ENCODE data around the gene GPC5. TPM values are rescaled to one million over a fixed set of nuclear protein-coding genes. Genes with fewer than 3 reads are reported as not detected.
A peak's percentile ranks its signal among the peaks of the same experiment; 100 is the strongest.

GPC5 gene
- polyA plus RNA-seq, 2 of the 4 experiments (the other 2 are of a cell fraction): not detected

DNA sequence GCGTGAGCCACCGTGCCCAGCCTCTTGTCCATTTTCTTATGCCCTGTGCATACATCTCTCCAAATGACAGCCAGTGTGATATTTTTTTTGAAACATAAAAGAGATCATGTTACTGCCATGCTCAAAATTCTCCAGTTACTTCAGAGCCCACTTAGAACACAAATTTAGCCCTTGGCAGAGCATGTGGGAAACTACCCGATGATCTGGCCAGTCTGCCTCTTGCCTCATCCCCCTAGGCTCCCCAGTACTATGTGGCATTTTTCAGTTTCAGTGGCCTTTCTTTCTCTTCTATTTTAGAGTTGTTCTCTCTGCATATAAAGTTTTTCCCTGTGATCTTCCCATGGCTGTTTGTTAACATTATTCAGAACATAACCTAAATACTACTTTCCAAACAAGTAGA is 323.0 kb downstream of the GPC5 start:
- WGBS (ENCODE audit: missing lambda C conversion rate): 9% methylated on average over 3 of the region's 3 CpGs
- no peak for FAIRE-seq
- CTCF ChIA-PET: no interaction called here

DNA sequence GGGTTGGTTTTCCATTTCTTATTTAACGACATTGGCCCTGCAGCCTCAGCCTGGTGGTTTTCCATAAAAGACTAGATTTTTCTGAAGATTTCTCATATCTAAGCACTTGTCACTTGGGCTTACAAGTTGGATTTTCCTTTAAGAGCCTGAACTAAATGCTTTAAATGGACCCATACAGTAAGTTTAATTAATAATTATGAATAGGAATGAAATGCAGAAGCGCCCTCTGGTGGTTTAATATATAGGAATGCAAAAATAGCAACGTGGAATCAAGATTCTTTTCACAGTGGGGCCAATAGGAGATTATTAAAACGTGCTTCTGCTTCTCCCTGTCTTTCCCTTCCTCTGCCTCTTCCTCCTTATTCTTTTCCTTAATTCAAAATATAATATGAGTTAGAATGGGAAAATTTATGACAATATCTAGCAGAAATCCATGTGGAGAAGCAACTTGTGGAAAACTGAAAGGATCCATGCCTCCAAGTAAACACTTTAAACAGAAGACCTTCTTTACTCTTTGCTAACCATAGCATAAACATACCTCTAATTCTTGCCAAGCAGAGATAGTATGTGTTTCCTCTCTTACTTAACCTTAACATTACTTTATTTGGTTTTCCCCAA is 324.0 kb downstream of the GPC5 start:
- Histone ChIP-seq H3K4me3 (no peak overlapping the region), H3K9me3 (no peaks in the 10 kb centered on the region), H3K4me2 (no peak overlapping the region), H3K27ac (no peak overlapping the region), H3K4me1 (no peaks in the 10 kb centered on the region)
- no peak for FAIRE-seq
- ChIA-PET POLR2A (no interaction called here), CTCF (interaction anchor here (0.7 to 1.8 kb wide), 2 partner anchors 29 to 341 kb away, joined by 3 to 5 read pairs; no protein-coding TSS in a partner anchor)
- no peak for ATAC-seq
- TF ChIP-seq JUN (IDR thresholded peaks at IDR 0.05): no peak
- TF ChIP-seq ZNF302 (CRISPR knock-in tag; IDR thresholded peaks at IDR 0.05): no peak
- TF ChIP-seq, protein P1, sequence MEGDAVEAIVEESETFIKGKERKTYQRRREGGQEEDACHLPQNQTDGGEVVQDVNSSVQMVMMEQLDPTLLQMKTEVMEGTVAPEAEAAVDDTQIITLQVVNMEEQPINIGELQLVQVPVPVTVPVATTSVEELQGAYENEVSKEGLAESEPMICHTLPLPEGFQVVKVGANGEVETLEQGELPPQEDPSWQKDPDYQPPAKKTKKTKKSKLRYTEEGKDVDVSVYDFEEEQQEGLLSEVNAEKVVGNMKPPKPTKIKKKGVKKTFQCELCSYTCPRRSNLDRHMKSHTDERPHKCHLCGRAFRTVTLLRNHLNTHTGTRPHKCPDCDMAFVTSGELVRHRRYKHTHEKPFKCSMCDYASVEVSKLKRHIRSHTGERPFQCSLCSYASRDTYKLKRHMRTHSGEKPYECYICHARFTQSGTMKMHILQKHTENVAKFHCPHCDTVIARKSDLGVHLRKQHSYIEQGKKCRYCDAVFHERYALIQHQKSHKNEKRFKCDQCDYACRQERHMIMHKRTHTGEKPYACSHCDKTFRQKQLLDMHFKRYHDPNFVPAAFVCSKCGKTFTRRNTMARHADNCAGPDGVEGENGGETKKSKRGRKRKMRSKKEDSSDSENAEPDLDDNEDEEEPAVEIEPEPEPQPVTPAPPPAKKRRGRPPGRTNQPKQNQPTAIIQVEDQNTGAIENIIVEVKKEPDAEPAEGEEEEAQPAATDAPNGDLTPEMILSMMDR (IDR thresholded peaks at IDR 0.05): peak; percentile 46
- no peak for TF ChIP-seq ZSCAN20 (CRISPR knock-in tag; IDR thresholded peaks at IDR 0.05)
- TF ChIP-seq RAD21 (conservative IDR thresholded peaks at IDR 0.05 in 1 of 2, IDR thresholded peaks at IDR 0.05 in 1 of 2): peak; percentile 30 to 32; a peak in 2 of 5 replicates
- peak; percentile 34; the same call in 2 of the 3 replicates for TF ChIP-seq SMC3 (IDR thresholded peaks at IDR 0.05)
- peak in 1 of 2 experiments; percentile 1 for DNase-seq (ENCODE audit: low read depth in 1 of 2, low spot score in 1 of 2)
- WGBS (ENCODE audit: missing lambda C conversion rate): 4% methylated on average over 4 of the region's 4 CpGs

More for the DNA sequence above, 323.0 kb downstream of the GPC5 start:
- Histone ChIP-seq H3K4me2 (no peak overlapping the region), H3K27ac (no peak overlapping the region), H3K4me1 (no peaks in the 10 kb centered on the region), H3K9me3 (no peaks in the 10 kb centered on the region), H3K4me3 (no peak overlapping the region)
- TF ChIP-seq CEBPB (IDR thresholded peaks at IDR 0.05) (no peak), RNF2 (IDR thresholded peaks at IDR 0.05; ENCODE audit: borderline replicate concordance, low read depth) (no peak), JUN (IDR thresholded peaks at IDR 0.05) (no peak), ZFP36 (IDR thresholded peaks at IDR 0.05; ENCODE audit: borderline replicate concordance, partially characterized antibody) (no peak), HOXB5 (CRISPR knock-in tag; IDR thresholded peaks at IDR 0.05) (no peak), SREBF2 (IDR thresholded peaks at IDR 0.05) (no peak), KDM5A (IDR thresholded peaks at IDR 0.05) (no peak), KDM1A (IDR thresholded peaks at IDR 0.05; ENCODE audit: low read depth) (no peak), HOXB13 (CRISPR knock-in tag; IDR thresholded peaks at IDR 0.05; ENCODE audit: low read depth) (no peak), ESRRA (IDR thresholded peaks at IDR 0.05; ENCODE audit: borderline replicate concordance, low read length) (no peak), ZC3H11A (IDR thresholded peaks at IDR 0.05) (no peak)
- TF ChIP-seq, protein P2, sequence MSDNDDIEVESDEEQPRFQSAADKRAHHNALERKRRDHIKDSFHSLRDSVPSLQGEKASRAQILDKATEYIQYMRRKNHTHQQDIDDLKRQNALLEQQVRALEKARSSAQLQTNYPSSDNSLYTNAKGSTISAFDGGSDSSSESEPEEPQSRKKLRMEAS (IDR thresholded peaks at IDR 0.05): no peak
- POLR2A ChIA-PET: no interaction called here
- DNase-seq (ENCODE audit: low read depth in 1 of 2, low spot score in 1 of 2) (no peak), ATAC-seq (no peak)

DNA sequence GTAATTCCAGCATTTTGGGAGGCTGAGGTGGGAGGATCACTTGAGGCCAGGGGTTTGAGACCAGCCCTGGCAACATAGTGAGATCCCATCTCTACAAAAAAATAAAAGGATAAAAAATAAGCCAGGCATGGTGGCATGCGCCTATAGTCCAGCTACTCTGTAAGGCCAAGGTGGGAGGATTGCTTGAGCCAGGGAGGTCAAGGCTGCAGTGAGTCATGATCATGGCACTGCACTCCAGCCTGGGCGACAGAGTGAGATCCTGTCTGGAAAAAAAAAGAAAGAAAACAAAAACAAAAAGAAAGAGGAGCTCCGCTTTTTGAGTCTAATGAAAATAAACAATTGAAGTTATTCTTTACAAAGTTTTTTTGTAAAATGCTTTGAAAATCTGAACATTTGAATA is 326.2 kb downstream of the GPC5 start:
- Histone ChIP-seq H3K27ac (no peak overlapping the region), H3K4me3 (no peak overlapping the region), H3K9me3 (no peaks in the 10 kb centered on the region), H3K4me2 (no peak overlapping the region), H3K4me1 (no peaks in the 10 kb centered on the region)
- WGBS (ENCODE audit: missing lambda C conversion rate): 42% methylated on average over 3 of the region's 3 CpGs
- FAIRE-seq: no peak
- CTCF ChIA-PET: no interaction called here
- TF ChIP-seq HOXB5 (CRISPR knock-in tag; IDR thresholded peaks at IDR 0.05): no peak
- TF ChIP-seq ZC3H11A (IDR thresholded peaks at IDR 0.05): no peak
- no peak for TF ChIP-seq JUNB (IDR thresholded peaks at IDR 0.05)
- TF ChIP-seq CHD2 (IDR thresholded peaks at IDR 0.05; ENCODE audit: low read length, partially characterized antibody): no peak
- no peak for TF ChIP-seq HOXA7 (CRISPR knock-in tag; IDR thresholded peaks at IDR 0.05)
- no peak for TF ChIP-seq EHMT2 (IDR thresholded peaks at IDR 0.05; ENCODE audit: low read depth)
- no peak for TF ChIP-seq NFE2L2 (conservative IDR thresholded peaks at IDR 0.05; ENCODE audit: low read length)
- no peak for TF ChIP-seq ZNF302 (CRISPR knock-in tag; IDR thresholded peaks at IDR 0.05)
- TF ChIP-seq BHLHE40 (IDR thresholded peaks at IDR 0.05; ENCODE audit: low read depth, low read length): no peak
- TF ChIP-seq NR3C1 (IDR thresholded peaks at IDR 0.05): no peak
- TF ChIP-seq, protein P1 (IDR thresholded peaks at IDR 0.05): no peak
- no peak for TF ChIP-seq RARB (CRISPR knock-in tag; IDR thresholded peaks at IDR 0.05)
- no peak for TF ChIP-seq MYC (IDR thresholded peaks at IDR 0.05; ENCODE audit: borderline replicate concordance, low read length)
- no peak for TF ChIP-seq FOSL2 (IDR thresholded peaks at IDR 0.05)
- no peak for TF ChIP-seq FOSL2 (CRISPR knock-in tag; IDR thresholded peaks at IDR 0.05)
- TF ChIP-seq, protein P3, sequence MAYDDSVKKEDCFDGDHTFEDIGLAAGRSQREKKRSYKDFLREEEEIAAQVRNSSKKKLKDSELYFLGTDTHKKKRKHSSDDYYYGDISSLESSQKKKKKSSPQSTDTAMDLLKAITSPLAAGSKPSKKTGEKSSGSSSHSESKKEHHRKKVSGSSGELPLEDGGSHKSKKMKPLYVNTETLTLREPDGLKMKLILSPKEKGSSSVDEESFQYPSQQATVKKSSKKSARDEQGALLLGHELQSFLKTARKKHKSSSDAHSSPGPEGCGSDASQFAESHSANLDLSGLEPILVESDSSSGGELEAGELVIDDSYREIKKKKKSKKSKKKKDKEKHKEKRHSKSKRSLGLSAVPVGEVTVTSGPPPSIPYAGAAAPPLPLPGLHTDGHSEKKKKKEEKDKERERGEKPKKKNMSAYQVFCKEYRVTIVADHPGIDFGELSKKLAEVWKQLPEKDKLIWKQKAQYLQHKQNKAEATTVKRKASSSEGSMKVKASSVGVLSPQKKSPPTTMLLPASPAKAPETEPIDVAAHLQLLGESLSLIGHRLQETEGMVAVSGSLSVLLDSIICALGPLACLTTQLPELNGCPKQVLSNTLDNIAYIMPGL (CRISPR knock-in tag; IDR thresholded peaks at IDR 0.05; ENCODE audit: borderline replicate concordance): no peak
- TF ChIP-seq POLR2AphosphoS2 (conservative IDR thresholded peaks at IDR 0.05; ENCODE audit: low read length): no peak
- TF ChIP-seq SREBF2 (IDR thresholded peaks at IDR 0.05): no peak
- no peak for DNase-seq (ENCODE audit: low read depth in 1 of 2, low spot score in 1 of 2)
- POLR2A ChIA-PET: no interaction called here
- ATAC-seq: no peak

All from A549 (cell line).